RKO (cell line): Measurements from ENCODE around the gene ARHGDIB.

Experiments used
- DNase-seq: peaks from one replicate; pipeline ENCODE4 v3.0.0-alpha.2; 2016; ENCODE audit warnings: low spot score

Gene ARHGDIB

GRCh38 chr12:14982991-14983390, 21.6 kb upstream of the ARHGDIB start:
- DNase-seq = no peak

GRCh38 chr12:14982562-14982961, 21.2 kb upstream of the ARHGDIB start:
- no peak for DNase-seq

DNA sequence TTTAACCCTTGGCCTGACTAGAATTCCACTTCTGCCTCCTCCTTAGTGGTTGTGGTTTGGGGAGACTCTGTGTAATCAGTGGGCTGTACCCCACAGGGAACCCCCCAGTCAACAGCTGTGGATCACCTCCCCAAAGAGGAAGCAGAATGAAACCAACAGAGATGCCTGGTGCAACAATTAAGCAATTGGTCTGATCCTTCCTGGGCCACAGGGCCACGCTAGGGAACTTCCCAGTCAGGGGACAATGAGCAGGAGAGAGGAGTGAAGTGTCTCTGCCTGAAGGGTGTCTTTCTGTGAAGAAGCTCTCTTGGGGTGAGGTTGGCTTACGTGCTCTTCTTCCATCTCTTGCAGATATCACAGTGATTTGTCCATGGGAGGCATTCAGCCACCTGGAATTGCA, 19.6 kb upstream of the ARHGDIB start:
- no peak for DNase-seq

DNA sequence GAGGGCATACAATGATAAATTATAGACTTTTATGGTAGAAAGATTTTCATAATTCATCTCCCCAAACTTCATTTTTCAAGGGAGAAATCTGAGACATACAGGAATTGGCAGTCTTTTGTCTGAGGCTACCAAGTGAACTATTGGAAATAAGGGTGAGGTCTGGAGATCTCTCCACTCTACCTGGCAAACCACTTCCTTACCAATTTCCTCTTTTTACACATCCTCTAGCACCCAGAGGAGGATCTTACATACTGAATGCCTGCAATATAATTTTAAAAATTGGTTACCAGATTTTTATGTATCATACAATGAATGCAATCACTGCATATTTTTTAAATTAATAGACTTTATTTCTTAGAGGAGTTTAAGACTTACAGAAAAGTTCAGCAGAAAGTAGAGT, 18.1 kb upstream of the ARHGDIB start:
- no peak for DNase-seq

DNA sequence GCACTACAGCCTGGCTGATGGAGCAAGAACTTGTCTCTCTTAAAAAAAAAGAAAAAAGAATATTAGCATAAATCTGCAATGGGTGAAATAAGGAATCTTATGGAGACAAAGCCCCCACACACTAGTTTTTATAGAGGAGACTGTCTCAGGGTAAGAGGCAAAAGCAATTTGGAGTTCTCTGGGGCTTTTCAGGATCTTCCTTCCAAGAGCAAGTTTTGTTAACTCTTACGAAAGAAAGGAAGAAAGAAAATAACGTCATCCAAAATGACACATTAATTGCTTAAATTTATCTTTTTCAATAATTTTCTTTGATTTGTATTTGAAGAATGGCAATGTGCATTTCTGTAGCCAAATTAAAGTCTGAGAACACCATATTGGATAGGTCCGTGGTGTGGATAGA, 15.3 kb upstream of the ARHGDIB start:
- DNase-seq = no peak

DNA sequence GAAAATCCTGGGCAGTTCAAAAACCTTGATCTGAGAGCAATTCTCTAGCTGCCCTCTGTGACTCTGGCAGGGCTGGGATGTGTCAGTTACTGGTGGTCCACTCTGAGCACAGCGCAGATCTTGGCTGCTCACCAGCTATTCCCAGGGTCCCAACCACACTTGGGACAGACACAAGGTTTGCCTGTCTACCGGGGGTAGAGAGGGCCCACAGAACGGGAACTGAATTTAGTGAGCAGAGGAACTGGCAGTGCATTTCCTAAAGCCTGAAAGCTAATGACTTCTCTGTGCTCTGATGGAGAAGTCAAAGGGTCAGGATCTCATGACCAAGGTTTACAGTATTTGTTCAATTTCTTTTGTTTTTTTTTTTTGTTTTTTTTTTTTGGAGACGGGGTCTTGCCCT, 14.1 kb upstream of the ARHGDIB start:
- DNase-seq = no peak

- DNase-seq = no peak
These were observed 13.2 kb upstream of the ARHGDIB start for GRCh38 chr12:14974633-14975032.

DNA sequence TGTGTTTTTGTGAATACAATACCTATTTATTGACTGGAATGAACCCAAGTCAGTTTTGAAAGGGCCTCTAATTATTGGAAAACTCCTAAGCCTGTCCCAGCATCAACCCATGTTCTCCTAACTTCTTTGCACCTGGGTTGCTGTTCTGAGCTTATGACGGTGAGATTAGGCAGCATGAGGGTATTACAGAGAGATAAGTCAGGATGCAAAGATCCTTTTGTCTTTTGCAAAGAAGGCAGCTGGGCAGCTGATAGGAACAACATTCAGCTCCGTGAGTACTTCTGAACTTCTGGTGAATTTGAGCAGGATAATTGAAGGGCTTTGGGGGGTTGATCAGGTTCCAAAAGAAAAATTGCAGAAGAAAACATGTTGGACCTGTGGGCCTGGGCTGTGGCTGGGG, 11.4 kb upstream of the ARHGDIB start, which contains the start of gene PDE6H:
PDE6H (plus strand) TSS at position 227 of the 400 bp plus-strand sequence. CDS start 4,971 bp downstream, outside the sequence.
- no peak for DNase-seq

DNA sequence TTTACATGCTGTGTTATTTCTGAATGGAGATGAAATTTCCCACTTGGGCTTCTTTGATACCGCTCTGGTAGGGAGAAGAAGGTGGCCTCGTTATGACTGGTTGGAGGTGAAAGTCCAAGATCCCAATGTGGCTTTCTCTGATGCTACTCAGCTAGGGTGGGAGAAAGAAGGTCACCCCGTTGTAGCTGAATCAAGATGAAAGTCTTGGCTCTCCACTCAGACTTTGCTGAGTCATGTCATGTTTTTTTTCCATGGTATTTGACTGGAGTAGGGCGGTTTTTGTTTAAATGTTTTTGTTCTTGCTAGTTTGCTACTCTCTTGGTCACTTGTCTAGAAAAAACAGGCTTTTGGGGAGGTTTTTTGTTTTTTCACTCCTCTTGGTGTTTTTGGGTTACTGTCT, 9.1 kb upstream of the ARHGDIB start:
- no peak for DNase-seq

- no peak for DNase-seq
These were observed 7.1 kb upstream of the ARHGDIB start for GRCh38 chr12:14968478-14968877.

DNA sequence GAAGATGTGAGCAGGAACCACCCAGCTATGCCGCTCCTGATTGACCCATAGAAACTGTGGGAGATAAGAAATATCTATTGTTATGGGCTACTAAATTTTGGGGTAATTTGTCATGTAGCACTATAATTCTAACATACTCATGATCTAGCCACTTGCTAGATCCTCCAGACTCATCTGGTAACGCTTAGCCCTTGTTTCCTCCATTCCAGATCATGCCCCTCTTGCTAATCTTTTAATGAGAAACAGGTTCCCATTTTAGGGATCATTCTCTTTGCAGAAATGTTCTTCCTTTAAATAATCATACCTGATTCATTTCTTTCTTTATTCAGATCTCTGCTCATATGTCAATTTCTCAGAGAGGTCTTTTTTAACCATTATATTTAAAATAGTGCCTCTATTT, 3.8 kb upstream of the ARHGDIB start:
- no peak for DNase-seq

- no peak for DNase-seq
These were observed 3.0 kb upstream of the ARHGDIB start for GRCh38 chr12:14964406-14964805.

DNA sequence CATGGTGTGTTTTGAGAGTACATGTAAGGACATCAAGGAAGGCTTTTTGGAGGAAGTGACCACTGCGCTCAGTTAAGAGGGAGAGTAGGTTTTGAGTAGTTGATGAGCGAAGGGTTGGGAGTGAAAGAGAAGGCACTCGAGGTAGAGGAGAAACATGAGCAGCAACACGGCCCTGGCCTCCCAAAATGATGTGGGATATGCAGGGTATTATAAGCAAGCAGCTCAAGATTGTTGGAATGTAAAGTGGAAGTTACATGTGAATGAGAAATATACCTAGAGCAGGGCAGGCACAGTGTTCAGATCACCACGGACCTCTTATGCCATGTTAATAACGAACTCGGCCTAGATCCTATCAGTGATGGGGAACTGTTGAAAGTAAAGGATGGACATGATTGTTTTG, 2.1 kb upstream of the ARHGDIB start:
- no peak for DNase-seq

- DNase-seq = no peak
These were observed 1.4 kb upstream of the ARHGDIB start for GRCh38 chr12:14962797-14963196.

DNA sequence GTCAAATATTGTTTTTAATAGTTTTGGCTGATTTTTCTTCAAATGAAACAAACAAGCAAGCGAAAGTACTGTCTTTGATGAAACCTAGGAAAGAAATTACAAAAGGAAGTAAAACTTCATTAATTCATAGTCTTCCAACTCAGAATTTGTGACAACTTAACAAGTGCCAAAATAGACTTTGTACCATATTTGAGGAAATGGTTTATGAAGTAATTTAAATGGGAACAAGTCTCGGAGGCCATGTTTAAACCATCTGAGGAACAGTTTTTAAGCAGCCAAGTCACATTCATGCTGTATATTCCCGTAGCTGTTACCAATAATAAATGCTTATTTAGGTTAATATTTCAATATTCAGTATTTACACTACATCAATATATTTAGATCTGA, 745 bp upstream of the ARHGDIB start:
- no peak for DNase-seq

- no peak for DNase-seq
These were observed 594 bp downstream of the ARHGDIB start for GRCh38 chr12:14960548-14961465.

DNA sequence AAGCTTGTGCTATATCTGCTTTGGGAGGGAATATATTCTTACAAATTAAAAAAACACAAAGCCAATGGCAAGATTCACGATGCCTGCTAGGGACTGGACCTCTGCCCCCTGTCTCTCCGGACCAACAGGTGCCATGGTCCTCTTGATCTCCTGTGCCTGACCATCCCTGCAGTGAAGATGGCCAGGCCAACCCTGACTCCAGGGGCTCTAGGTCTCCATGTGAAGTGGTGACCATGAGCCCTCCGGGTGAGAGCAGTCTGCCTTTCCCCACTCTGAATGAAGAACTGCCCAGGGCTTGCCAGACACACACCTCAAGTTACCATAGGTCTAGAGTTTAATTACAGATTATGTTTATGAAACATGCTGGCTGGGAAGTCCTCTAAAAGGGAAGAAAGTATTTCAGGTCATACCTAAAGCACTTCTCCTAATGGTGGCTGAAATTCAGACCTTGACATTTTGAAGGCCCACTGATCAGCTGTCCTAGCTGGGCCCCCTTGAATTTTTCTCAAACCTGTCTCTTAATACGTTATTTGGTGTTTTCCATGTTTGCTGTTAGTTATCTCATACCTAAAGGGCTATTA, 1.4 kb downstream of the ARHGDIB start:
- no peak for DNase-seq

DNA sequence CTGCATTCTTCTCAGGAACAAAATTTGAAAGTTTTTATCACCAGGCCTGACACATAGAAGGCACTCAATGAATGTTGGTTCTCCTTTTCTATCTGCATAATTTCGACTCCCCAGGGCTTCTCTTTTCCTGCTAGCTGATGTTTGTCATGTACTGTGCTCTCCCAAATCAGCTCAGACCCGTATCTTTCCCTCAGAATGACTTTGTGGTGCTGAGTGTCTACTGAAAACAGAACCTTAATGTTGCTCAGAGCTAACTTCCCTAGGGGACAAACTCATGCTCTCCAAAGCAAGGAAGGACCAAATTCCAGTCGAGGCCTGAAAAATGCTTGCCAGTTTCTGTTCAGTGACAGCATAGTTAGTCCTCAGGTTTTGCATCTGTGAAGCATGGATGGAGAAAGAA, 1.9 kb downstream of the ARHGDIB start:
- DNase-seq = no peak

DNA sequence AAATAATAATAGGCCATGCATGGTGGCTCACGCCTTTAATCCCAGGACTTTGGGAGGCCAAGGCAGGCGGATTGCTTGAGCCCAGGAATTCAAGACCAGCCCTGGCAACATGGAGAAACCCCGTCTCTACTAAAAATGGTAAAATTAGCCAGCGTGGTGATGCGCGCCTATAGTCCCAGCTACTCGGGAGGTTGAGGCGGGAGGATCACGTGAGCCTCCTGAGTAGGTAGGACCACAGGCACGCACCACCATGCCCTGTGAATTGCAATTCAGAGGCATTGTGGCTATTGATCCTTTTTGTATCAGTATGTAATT, 2.3 kb downstream of the ARHGDIB start:
- no peak for DNase-seq

- DNase-seq = no peak
These were observed 2.9 kb downstream of the ARHGDIB start for GRCh38 chr12:14958361-14959125.

DNA sequence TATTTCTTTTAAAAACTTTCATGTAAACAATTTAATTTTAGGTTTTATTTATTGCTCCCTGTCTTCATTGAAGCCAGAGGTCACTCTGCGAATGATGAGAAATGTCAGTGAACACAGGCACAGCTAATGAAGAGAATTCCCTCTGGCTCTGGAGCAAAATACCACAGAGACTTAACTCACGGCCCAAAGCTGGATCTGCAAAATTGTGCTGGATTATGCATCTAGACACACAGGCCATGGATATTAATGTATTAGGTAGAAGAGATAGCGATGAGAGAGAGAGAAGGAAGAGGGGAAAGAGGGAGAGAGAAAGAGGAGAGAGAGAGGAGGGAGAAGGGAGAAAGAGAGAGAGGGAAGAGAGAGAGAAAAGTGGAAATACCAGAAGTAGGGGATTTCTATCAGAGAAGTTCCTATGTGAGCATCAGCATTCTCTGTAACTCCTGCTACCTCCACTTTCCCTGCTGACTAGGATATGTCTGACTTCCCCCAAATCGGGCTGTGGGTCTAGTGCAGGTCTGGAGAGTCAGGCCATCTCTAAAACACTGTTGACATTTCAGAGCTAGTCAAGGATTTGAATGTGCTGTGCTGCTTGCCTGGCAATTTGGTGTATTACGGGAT, 3.7 kb downstream of the ARHGDIB start:
- DNase-seq = no peak

- no peak for DNase-seq
These were observed 4.5 kb downstream of the ARHGDIB start for GRCh38 chr12:14956905-14957304.
